PFSK-1 (cell line): ENCODE measurements around the gene RNU6-1.
A peak's percentile ranks its signal among the peaks of the same experiment; 100 is the strongest.

Source experiments
- FOXP2 ChIP-seq: optimal IDR thresholded peaks from 2 replicates; pipeline ENCODE3; 2011; ENCODE audit warnings: borderline replicate concordance, control low read depth, inconsistent platforms; ENCODE audit not compliant: insufficient read depth; ENCODE audit errors: extremely low read length, extremely low read depth
- POLR2AphosphoS5 ChIP-seq: IDR thresholded peaks from 2 replicates; pipeline ENCODE4 v1.6.1; 2012; ENCODE audit warnings: low read depth, mild to moderate bottlenecking, control low read depth, low read length, moderate library complexity
- REST ChIP-seq, 2 experiments: IDR thresholded peaks; 2 replicates each; pipeline versions ENCODE4 v1.6.1 to v1.8.0; 2011 to 2012; ENCODE audit warnings: low read depth in 2 of 2, low read length in 2 of 2, control low read depth in 1 of 2, inconsistent platforms in 1 of 2, mild to moderate bottlenecking in 1 of 2, moderate library complexity in 1 of 2; ENCODE audit not compliant: insufficient read depth in 1 of 2
- SIN3A ChIP-seq: IDR thresholded peaks from 2 replicates; pipeline ENCODE4 v1.6.1; 2012; ENCODE audit warnings: mild to moderate bottlenecking, low read length, moderate library complexity, borderline replicate concordance; ENCODE audit not compliant: insufficient read depth
- TAF1 ChIP-seq: IDR thresholded peaks from 2 replicates; pipeline ENCODE4 v1.6.1; 2012; ENCODE audit warnings: low read length, control low read depth, borderline replicate concordance; ENCODE audit not compliant: insufficient read depth

The RNU6-1 gene

DNA sequence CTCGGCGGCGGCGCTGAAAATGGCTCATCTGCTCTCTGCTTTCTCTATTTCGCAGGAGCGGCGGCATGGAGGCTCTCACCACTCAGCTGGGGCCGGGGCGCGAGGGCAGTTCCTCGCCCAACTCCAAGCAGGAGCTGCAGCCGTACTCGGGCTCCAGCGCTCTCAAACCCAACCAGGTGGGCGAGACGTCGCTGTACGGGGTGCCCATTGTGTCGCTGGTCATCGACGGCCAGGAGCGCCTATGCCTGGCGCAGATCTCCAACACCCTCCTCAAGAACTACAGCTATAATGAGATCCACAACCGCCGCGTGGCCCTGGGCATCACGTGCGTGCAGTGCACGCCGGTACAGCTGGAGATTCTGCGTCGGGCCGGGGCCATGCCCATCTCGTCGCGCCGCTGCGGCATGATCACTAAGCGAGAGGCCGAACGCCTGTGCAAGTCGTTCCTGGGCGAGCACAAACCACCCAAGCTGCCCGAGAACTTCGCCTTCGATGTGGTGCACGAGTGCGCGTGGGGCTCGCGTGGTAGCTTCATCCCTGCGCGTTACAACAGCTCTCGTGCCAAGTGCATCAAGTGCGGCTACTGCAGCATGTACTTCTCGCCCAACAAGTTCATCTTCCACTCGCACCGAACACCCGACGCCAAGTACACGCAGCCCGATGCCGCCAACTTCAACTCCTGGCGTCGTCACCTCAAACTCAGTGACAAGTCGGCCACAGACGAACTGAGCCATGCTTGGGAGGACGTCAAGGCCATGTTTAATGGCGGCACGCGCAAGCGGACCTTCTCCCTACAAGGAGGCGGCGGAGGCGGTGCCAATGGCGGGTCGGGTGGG lies 13.7 kb downstream of the RNU6-1 start:
- TF ChIP-seq TAF1, result no peak
- no peak for TF ChIP-seq FOXP2
- no peak for TF ChIP-seq SIN3A

- TF ChIP-seq REST (IDR thresholded peaks at IDR 0.05; ENCODE audit: insufficient read depth in 1 of 2, low read depth in 2 of 2, low read length in 2 of 2), result peak; percentile 91 to 92
- no peak for TF ChIP-seq SIN3A
- TF ChIP-seq TAF1, result no peak
- no peak for TF ChIP-seq FOXP2
- no peak for TF ChIP-seq POLR2AphosphoS5
These were observed 14.6 kb downstream of the RNU6-1 start, which contains the start of gene SKOR1 for GRCh38 chr15:67824976-67825880. SKOR1 (plus strand) TSS chr15:67825509; CDS start chr15:67825603, 94 bp downstream.

- no peak for TF ChIP-seq TAF1
- no peak for TF ChIP-seq SIN3A
- TF ChIP-seq FOXP2, result no peak
- no peak for TF ChIP-seq POLR2AphosphoS5
These were observed 15.5 kb downstream of the RNU6-1 start for GRCh38 chr15:67824197-67824968.

DNA sequence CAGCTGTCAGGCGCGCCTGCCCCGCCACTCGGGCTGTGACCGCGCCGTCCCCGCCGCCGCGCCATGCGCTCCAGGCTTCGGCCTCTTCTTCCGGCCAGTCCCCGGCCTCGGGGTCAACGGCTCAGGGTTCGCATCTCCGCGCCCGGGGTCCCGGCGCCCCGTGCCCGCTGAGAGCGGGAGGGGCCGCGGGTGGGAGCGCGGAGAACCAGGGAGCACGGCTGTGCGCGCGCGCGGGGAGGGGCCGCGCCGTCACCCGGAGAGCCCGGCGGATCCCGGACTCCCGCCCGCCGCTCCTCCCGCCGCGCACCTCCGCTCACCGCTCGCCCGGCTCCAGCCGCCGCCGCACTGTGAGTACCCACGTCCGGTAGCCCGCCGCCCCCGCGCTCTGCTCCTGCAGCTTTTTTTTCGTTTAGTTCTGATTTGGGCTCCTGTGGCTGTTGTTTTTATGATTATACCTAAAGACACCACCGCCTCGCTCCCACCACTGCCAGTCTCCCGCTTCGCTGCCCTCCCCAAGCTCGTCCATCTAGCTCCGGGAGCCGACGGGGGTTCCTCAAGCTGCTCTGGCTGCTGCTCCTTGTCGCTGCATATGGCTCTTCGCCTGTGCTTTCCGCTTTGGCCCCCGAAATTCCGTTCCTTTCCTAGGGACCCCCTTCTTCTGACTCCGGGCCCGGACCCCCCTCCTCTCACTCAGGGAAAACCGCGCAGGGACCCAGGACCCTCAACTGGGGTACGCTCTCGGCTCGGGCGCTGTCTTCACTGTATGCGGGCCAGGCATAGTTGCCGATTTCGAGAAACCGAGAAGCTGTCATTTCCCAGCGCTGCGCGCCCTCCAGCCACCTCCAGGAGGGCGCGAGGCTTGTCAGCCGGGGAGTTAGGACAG lies 16.3 kb downstream of the RNU6-1 start:
- TF ChIP-seq REST (IDR thresholded peaks at IDR 0.05; ENCODE audit: insufficient read depth in 1 of 2, low read depth in 2 of 2, low read length in 2 of 2) (peak in 1 of 2 experiments; percentile 13; a peak in 1 of 4 replicates), FOXP2 (no peak), SIN3A (no peak), POLR2AphosphoS5 (no peak), TAF1 (no peak)

GRCh38 chr15:67822537-67823313 lies 17.1 kb downstream of the RNU6-1 start:
- TF ChIP-seq FOXP2, result no peak
- TF ChIP-seq SIN3A, result no peak
- no peak for TF ChIP-seq TAF1
- no peak for TF ChIP-seq REST (IDR thresholded peaks at IDR 0.05; ENCODE audit: insufficient read depth in 1 of 2, low read depth in 2 of 2, low read length in 2 of 2)
- TF ChIP-seq POLR2AphosphoS5, result no peak
